ENCODE measurements around the gene DYNLRB1. TPM values are rescaled to one million over a fixed set of nuclear protein-coding genes. Genes with fewer than 3 reads are reported as not detected.
A peak's percentile ranks its signal among the peaks of the same experiment; 100 is the strongest.

Gene DYNLRB1
- total RNA-seq, 1 donor, result 144 TPM

DNA sequence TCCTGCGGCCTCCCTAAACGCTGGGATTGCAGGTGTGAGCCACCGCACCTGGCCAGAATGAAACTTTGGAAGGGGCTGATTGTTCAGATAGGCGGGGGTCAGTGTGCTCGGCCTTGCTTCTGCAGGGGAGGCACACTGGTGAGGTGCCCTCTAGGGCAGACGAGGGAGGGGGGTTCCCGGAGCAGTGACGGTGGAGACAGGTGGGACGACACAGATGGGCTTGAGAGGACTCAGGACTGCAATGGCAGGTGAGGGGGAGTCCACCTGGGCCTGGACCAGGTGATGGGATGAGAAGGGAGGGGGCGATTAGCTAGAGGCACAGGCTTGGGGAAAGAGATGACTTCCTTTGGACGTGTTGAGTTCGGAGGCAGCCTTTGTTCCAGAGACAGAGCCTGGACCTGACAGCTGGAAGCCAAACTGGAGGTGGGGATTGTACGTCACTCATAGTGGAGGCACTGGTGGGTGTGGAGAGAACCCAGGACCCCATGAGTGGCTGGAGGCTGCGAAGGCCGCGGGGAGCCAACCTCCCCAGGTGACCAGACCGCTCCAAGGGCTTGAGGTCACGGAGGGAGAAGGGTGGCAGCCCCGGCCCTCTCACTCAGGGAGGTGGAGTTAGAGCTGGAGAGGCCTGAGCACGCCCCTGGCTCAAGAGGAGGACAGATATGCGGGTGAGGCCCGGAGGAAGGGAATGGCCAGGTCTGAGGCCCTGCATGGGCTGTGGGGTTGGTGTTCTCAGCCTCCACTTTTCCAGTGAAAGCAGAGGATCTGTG lies 31.8 kb downstream of the DYNLRB1 start:
- TF ChIP-seq, protein P1, sequence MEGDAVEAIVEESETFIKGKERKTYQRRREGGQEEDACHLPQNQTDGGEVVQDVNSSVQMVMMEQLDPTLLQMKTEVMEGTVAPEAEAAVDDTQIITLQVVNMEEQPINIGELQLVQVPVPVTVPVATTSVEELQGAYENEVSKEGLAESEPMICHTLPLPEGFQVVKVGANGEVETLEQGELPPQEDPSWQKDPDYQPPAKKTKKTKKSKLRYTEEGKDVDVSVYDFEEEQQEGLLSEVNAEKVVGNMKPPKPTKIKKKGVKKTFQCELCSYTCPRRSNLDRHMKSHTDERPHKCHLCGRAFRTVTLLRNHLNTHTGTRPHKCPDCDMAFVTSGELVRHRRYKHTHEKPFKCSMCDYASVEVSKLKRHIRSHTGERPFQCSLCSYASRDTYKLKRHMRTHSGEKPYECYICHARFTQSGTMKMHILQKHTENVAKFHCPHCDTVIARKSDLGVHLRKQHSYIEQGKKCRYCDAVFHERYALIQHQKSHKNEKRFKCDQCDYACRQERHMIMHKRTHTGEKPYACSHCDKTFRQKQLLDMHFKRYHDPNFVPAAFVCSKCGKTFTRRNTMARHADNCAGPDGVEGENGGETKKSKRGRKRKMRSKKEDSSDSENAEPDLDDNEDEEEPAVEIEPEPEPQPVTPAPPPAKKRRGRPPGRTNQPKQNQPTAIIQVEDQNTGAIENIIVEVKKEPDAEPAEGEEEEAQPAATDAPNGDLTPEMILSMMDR (IDR thresholded peaks at IDR 0.05; ENCODE audit: insufficient read depth, low read length), result no peak
- no peak overlapping the region for H3K4me3 ChIP-seq (ENCODE audit: low read depth, low read length)
- DNase-seq (ENCODE audit: low read depth), result no peak

DNA sequence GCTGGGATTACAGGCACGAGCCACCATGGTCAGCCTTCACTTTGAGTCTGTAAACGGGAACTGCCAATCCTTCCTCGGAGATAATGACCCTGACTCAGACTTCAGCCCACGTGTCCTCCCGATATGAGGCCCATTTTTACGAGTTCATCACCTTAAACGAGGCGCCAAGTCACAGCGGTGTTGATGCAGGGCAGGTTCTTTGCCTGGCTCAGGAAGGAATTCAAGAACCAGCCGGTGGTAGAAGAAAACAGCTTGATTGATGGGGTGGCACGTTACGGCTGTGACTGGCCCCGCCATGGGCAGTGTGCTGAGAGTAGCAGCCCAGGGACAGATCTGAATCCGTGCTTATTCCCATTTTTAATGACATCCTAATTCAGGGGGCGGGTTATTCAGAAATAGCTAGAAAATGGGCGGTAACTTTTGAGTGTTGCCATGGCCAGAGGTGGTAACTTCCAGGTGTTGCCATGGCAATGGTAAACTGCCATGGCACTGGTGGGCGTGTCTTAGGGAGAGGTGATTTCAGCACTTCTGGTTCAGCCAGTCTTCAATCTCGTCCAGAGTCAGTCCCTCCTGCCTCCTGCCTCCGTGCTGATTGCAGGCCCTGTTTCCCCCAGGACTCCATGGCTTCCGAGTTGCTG lies 33.2 kb downstream of the DYNLRB1 start:
- H3K4me3 ChIP-seq (ENCODE audit: low read depth, low read length), result no peak overlapping the region
- DNase-seq (ENCODE audit: low read depth), result no peak
- TF ChIP-seq, protein P1 (IDR thresholded peaks at IDR 0.05; ENCODE audit: insufficient read depth, low read length), result no peak

GRCh38 chr20:34549929-34550305 lies 33.7 kb downstream of the DYNLRB1 start:
- DNase-seq (ENCODE audit: low read depth), result no peak
- no peak overlapping the region for H3K4me3 ChIP-seq (ENCODE audit: low read depth, low read length)
- TF ChIP-seq, protein P1 (IDR thresholded peaks at IDR 0.05; ENCODE audit: insufficient read depth, low read length), result no peak

DNA sequence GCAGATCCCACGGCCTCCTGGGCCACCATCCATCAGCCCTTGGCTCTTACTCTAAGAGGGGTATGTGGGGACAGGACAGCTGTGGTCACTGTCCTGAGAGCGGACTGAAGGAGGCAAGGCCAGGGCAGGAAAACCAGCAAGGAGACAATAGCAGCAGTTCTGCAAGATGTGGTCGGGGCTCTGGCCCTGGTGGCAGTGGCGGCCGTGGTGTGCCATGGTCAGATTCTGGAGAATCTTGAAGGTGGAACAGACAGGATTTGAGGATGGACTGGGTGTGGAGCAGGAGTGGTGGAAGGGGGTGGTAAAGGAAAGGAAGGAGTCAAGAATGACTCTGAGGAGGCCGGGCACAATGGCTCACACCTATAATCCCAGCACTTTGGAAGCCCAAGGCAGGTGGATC lies 36.3 kb downstream of the DYNLRB1 start:
- no peak for DNase-seq (ENCODE audit: low read depth)
- TF ChIP-seq, protein P1 (IDR thresholded peaks at IDR 0.05; ENCODE audit: insufficient read depth, low read length), result no peak
- H3K4me3 ChIP-seq (ENCODE audit: low read depth, low read length), result no peak overlapping the region

DNA sequence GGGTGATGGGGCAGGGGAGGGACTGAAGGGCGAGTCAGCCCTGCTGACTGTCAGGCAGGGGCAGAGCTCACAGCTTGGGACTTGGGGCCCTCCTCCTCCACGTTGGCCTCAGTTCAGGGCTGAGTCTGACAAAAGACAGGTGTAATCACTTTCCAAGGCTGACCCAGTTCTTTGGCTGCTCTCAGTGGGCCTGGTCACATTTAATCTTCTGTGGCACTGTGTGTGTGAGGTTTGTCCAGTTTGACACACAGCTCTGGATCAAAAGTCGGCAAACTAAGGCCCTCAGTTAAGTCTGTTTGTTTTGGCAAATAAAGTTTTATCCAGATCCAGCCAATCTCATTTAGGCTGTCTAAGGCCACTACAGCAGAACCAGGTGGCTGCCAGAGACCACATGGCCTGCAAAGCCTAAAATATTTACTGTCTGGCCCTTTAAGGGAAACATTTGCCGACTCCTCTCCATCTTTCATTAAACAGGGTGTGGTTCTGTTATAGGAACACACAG lies 37.2 kb downstream of the DYNLRB1 start:
- no peak overlapping the region for H3K4me3 ChIP-seq (ENCODE audit: low read depth, low read length)
- peak; percentile 53 for DNase-seq (ENCODE audit: low read depth)

GRCh38 chr20:34557936-34558319 lies 41.7 kb downstream of the DYNLRB1 start:
- TF ChIP-seq, protein P1 (IDR thresholded peaks at IDR 0.05; ENCODE audit: insufficient read depth, low read length), result no peak
- DNase-seq (ENCODE audit: low read depth), result no peak
- H3K4me3 ChIP-seq (ENCODE audit: low read depth, low read length), result peak overlapping the region; percentile 76

More for the DNA sequence above, 37.2 kb downstream of the DYNLRB1 start:
- TF ChIP-seq, protein P1 (IDR thresholded peaks at IDR 0.05; ENCODE audit: insufficient read depth, low read length), result no peak
